ENCODE measurements around the gene DMBX1. TPM values are rescaled to one million over a fixed set of nuclear protein-coding genes. Genes with fewer than 3 reads are reported as not detected.

DMBX1 gene
- total RNA-seq, 4 donors from 2014 or later: not detected

- H3K36me3 ChIP-seq: no peaks in the 10 kb centered on the region
- H3K27me3 ChIP-seq: peaks cover 11% of the 10 kb centered on the region
- no peak overlapping the region for H3K27ac ChIP-seq
- H3K4me1 ChIP-seq: no peaks in the 10 kb centered on the region
- in situ Hi-C loops (cut with MboI; ENCODE audit: low pct_ligation_motif_present in 1 of 4, low pct_unique_long_range_greater_than_20kb in 1 of 4, low sequenced_read_pairs in 3 of 4) (loop anchor here in 2 of 4 donors (25.0 kb wide), 1 partner anchor 281 kb away; no protein-coding TSS in a partner anchor), intact Hi-C loops (cut with DNase I; ENCODE audit: low total_unique reads) (no loop called here)
- H3K4me3 ChIP-seq: no peak overlapping the region
- DNase-seq: no peak
- no peaks in the 10 kb centered on the region for H3K9me3 ChIP-seq
- 73 to 88% methylated on average over 5 to 27 of the region's 27 CpGs for WGBS, 2 donors (ENCODE audit: low coverage in 1 of 2)
- TF ChIP-seq CTCF (IDR thresholded peaks at IDR 0.05) (no peak), POLR2A (IDR thresholded peaks at IDR 0.05) (no peak), EP300 (IDR thresholded peaks at IDR 0.05; ENCODE audit: low read depth) (no peak), POLR2AphosphoS5 (IDR thresholded peaks at IDR 0.05) (no peak)
These were observed 33.7 kb upstream of the DMBX1 start for GRCh38 chr1:46455951-46456350.

- in situ Hi-C loops (cut with MboI; ENCODE audit: low pct_ligation_motif_present in 1 of 4, low pct_unique_long_range_greater_than_20kb in 1 of 4, low sequenced_read_pairs in 3 of 4): loop anchor here in 2 of 4 donors (25.0 kb wide), 1 partner anchor 281 kb away; no protein-coding TSS in a partner anchor
- Histone ChIP-seq H3K36me3 (no peaks in the 10 kb centered on the region), H3K27ac (no peak overlapping the region), H3K9me3 (no peaks in the 10 kb centered on the region), H3K4me3 (no peak overlapping the region), H3K27me3 (peaks cover 7% of the 10 kb centered on the region), H3K4me1 (no peaks in the 10 kb centered on the region)
- TF ChIP-seq POLR2AphosphoS5 (IDR thresholded peaks at IDR 0.05) (no peak), CTCF (IDR thresholded peaks at IDR 0.05) (no peak), POLR2A (IDR thresholded peaks at IDR 0.05) (no peak), EP300 (IDR thresholded peaks at IDR 0.05; ENCODE audit: low read depth) (no peak)
- 72% methylated on average over 5 of the region's 5 CpGs; no CpG with 5 or more reads in 1 of the 2 donors for WGBS, 2 donors (ENCODE audit: low coverage in 1 of 2)
- DNase-seq: no peak
- intact Hi-C loops (cut with DNase I; ENCODE audit: low total_unique reads): no loop called here
These were observed 33.1 kb upstream of the DMBX1 start for GRCh38 chr1:46456411-46456963.

GRCh38 chr1:46457178-46457577 is 32.5 kb upstream of the DMBX1 start:
- Histone ChIP-seq H3K4me3 (no peak overlapping the region), H3K36me3 (no peaks in the 10 kb centered on the region), H3K27ac (no peak overlapping the region), H3K4me1 (no peaks in the 10 kb centered on the region), H3K27me3 (peaks cover 6% of the 10 kb centered on the region), H3K9me3 (no peaks in the 10 kb centered on the region)
- WGBS, 2 donors (ENCODE audit: low coverage in 1 of 2): 87% methylated on average over 6 of the region's 6 CpGs; no CpG with 5 or more reads in 1 of the 2 donors
- no peak for DNase-seq
- intact Hi-C loops (cut with DNase I; ENCODE audit: low total_unique reads): no loop called here
- TF ChIP-seq CTCF (IDR thresholded peaks at IDR 0.05): no peak
- no peak for TF ChIP-seq POLR2AphosphoS5 (IDR thresholded peaks at IDR 0.05)
- no peak for TF ChIP-seq POLR2A (IDR thresholded peaks at IDR 0.05)
- TF ChIP-seq EP300 (IDR thresholded peaks at IDR 0.05; ENCODE audit: low read depth): no peak
- in situ Hi-C loops (cut with MboI; ENCODE audit: low pct_ligation_motif_present in 1 of 4, low pct_unique_long_range_greater_than_20kb in 1 of 4, low sequenced_read_pairs in 3 of 4): loop anchor here in 2 of 4 donors (25.0 kb wide), 1 partner anchor 280 kb away; no protein-coding TSS in a partner anchor

GRCh38 chr1:46458190-46458589 is 31.4 kb upstream of the DMBX1 start:
- no peaks in the 10 kb centered on the region for H3K36me3 ChIP-seq
- H3K4me3 ChIP-seq: no peak overlapping the region
- no peak overlapping the region for H3K27ac ChIP-seq
- in situ Hi-C loops (cut with MboI; ENCODE audit: low pct_ligation_motif_present in 1 of 4, low pct_unique_long_range_greater_than_20kb in 1 of 4, low sequenced_read_pairs in 3 of 4) (loop anchor here in 2 of 4 donors (25.0 kb wide), 1 partner anchor 279 kb away; no protein-coding TSS in a partner anchor), intact Hi-C loops (cut with DNase I; ENCODE audit: low total_unique reads) (no loop called here)
- H3K4me1 ChIP-seq: no peaks in the 10 kb centered on the region
- H3K9me3 ChIP-seq: no peaks in the 10 kb centered on the region
- no peak for DNase-seq
- H3K27me3 ChIP-seq: peaks cover 9% of the 10 kb centered on the region
- TF ChIP-seq POLR2A (IDR thresholded peaks at IDR 0.05): no peak
- TF ChIP-seq EP300 (IDR thresholded peaks at IDR 0.05; ENCODE audit: low read depth): no peak
- TF ChIP-seq CTCF (IDR thresholded peaks at IDR 0.05): no peak
- TF ChIP-seq POLR2AphosphoS5 (IDR thresholded peaks at IDR 0.05): no peak
- WGBS, 2 donors (ENCODE audit: low coverage in 1 of 2): 67% methylated on average over 4 of the region's 4 CpGs; no CpG with 5 or more reads in 1 of the 2 donors
